CD4-positive, alpha-beta memory T cell (primary cell): ENCODE results near the gene MCRS1. TPM values are rescaled to one million over a fixed set of nuclear protein-coding genes. Genes with fewer than 3 reads are reported as not detected.

Experiments used
- CTCF ChIA-PET: fragments of 350-600 bp; sonication (Branson Sonifier 250); formaldehyde crosslinking; loops from one replicate; lab custom pipeline; 2021; ENCODE audit warnings: inconsistent platforms; ENCODE audit not compliant: partially characterized antibody; lab: Charles Lee
- POLR2A ChIA-PET: fragments of 350-600 bp; sonication (Branson Sonifier 250); formaldehyde crosslinking; loops from one replicate; lab custom pipeline; 2021; ENCODE audit not compliant: partially characterized antibody; lab: Charles Lee
- DNase-seq, 5 donors: peaks; one replicate each; pipeline versions ENCODE4 v3.0.0 to v3.0.0-alpha.2; 2020 to 2022; ENCODE audit warnings: mixed read lengths in 1 of 5
- H3K27ac ChIP-seq: one replicate; pipeline ENCODE4 v1.7.0; 2013; ENCODE audit warnings: low read depth, low read length
- H3K27me3 ChIP-seq: 2 replicates; pipeline ENCODE4 v1.7.0; 2013; ENCODE audit warnings: mild to moderate bottlenecking, low read length, moderate library complexity; ENCODE audit not compliant: insufficient read depth
- H3K36me3 ChIP-seq: 2 replicates; pipeline ENCODE4 v1.7.0; 2013; ENCODE audit warnings: mild to moderate bottlenecking, low read length, moderate library complexity; ENCODE audit not compliant: insufficient read depth
- H3K4me1 ChIP-seq: 2 replicates; pipeline ENCODE4 v1.7.0; 2013; ENCODE audit warnings: mild to moderate bottlenecking, low read length, moderate library complexity; ENCODE audit not compliant: insufficient read depth
- H3K4me3 ChIP-seq, 2 donors: one replicate each; pipeline ENCODE4 v1.7.0; 2013; ENCODE audit warnings: low read length in 2 of 2, mild to moderate bottlenecking in 1 of 2
- H3K9me3 ChIP-seq, 2 donors: one replicate each; pipeline ENCODE4 v1.7.0; 2013; ENCODE audit warnings: low read length in 2 of 2, control low read depth in 1 of 2; ENCODE audit not compliant: control insufficient read depth in 1 of 2
- H3K27ac Mint-ChIP-seq, 7 donors: one replicate each; pipeline ENCODE4 v1.8.0; 2020 to 2021; ENCODE audit warnings: mixed read lengths in 7 of 7, mild to moderate bottlenecking in 6 of 7, inconsistent platforms in 3 of 7, moderate library complexity in 3 of 7
- H3K27me3 Mint-ChIP-seq, 2 donors: one replicate each; pipeline ENCODE4 v1.8.0; 2020 to 2021; ENCODE audit warnings: mixed read lengths in 2 of 2
- H3K36me3 Mint-ChIP-seq, 2 donors: one replicate each; pipeline ENCODE4 v1.8.0; 2020 to 2021; ENCODE audit warnings: mixed read lengths in 2 of 2, inconsistent platforms in 1 of 2, mild to moderate bottlenecking in 1 of 2
- H3K4me1 Mint-ChIP-seq, 4 donors: one replicate each; pipeline ENCODE4 v1.8.0; 2020 to 2021; ENCODE audit warnings: mixed read lengths in 4 of 4, mild to moderate bottlenecking in 1 of 4
- H3K4me3 Mint-ChIP-seq, 8 donors: one replicate each; pipeline ENCODE4 v1.8.0; 2020 to 2021; ENCODE audit warnings: mixed read lengths in 8 of 8, mild to moderate bottlenecking in 7 of 8, moderate library complexity in 6 of 8, inconsistent platforms in 3 of 8
- H3K9me3 Mint-ChIP-seq, 8 donors: one replicate each; pipeline ENCODE4 v1.8.0; 2020 to 2021; ENCODE audit warnings: mixed read lengths in 8 of 8, mild to moderate bottlenecking in 5 of 8, inconsistent platforms in 3 of 8, moderate library complexity in 1 of 8
- intact Hi-C: fragments of 100-400 bp; cut with micrococcal nuclease; formaldehyde crosslinking; loops from one replicate; pipeline ENCODE4 v1.15.1; 2023
- polyA plus RNA-seq, 2 donors: library from polyadenylated mRNA; unstranded; fragments of 300-500 nt; fragmentation: Illumina TruSeq; gene quantifications; one replicate each; pipeline ENCODE4 v1.2.3, GENCODE V29; 2021
- total RNA-seq, 2 experiments: library from RNA; stranded (reverse); gene quantifications; one replicate each; pipeline ENCODE4 v1.2.3, GENCODE V29; 2021

MCRS1 gene
- total and polyA plus RNA-seq, 4 experiments from 2014 or later = 58.0 to 78.4 (median 68.3) TPM

DNA sequence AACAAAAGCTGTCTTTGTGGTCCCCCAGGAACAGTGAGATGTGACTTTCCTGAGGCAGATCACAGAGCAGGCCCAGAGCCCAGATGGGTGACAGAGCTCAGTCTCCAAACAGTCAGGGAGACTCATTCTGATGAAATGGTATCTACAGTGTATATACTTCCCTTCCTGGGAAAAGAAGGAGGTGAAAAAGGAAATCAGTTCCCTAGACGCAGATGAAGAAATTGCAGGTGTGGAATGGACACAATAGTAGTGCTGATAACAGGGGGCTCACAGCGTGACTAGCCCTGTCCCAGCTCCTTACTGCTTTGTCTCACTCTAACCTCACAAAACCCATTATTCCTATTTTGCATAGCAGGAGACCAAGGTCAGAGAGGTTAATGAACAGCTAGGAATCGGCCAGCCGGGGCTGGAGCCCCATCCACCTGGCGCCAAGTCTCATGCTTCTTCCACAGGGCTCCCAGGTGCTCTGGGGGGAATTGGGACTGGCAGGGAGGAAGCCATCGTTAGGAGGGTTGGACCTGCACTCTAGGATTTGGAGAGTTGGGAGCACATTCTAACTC is 17.2 kb downstream of the MCRS1 start:
- no peak overlapping the region for H3K4me3 ChIP-seq
- no peak overlapping the region for H3K27ac ChIP-seq
- Mint-ChIP-seq H3K4me3 (no peak overlapping the region), H3K36me3 (no peaks in the 10 kb centered on the region), H3K27ac (peak overlapping the region in 1 of 7 donors; percentile 42), H3K9me3 (peaks cover 0 to 2% (median 0%) of the 10 kb centered on the region in 8 donors), H3K27me3 (peaks cover 10 to 23% of the 10 kb centered on the region in 2 donors), H3K4me1 (peaks cover 6 to 11% (median 10%) of the 10 kb centered on the region in 4 donors)
- CTCF ChIA-PET = interaction anchor here (0.6 to 6.7 kb wide), 6 partner anchors 10 to 192 kb away, joined by 3 to 64 read pairs (median 3); no protein-coding TSS in a partner anchor
- H3K27me3 ChIP-seq = peaks cover 16% of the 10 kb centered on the region
- H3K4me1 ChIP-seq = peaks cover 8% of the 10 kb centered on the region
- intact Hi-C loops = no loop called here
- no peaks in the 10 kb centered on the region for H3K36me3 ChIP-seq
- POLR2A ChIA-PET = interaction anchor here (0.8 to 1.5 kb wide), 4 partner anchors 12 to 72 kb away, joined by 3 to 4 read pairs (median 3); partner anchors contain the start of genes KCNH3 and PRPF40B
- no peak for DNase-seq
- H3K9me3 ChIP-seq = no peaks in the 10 kb centered on the region

DNA sequence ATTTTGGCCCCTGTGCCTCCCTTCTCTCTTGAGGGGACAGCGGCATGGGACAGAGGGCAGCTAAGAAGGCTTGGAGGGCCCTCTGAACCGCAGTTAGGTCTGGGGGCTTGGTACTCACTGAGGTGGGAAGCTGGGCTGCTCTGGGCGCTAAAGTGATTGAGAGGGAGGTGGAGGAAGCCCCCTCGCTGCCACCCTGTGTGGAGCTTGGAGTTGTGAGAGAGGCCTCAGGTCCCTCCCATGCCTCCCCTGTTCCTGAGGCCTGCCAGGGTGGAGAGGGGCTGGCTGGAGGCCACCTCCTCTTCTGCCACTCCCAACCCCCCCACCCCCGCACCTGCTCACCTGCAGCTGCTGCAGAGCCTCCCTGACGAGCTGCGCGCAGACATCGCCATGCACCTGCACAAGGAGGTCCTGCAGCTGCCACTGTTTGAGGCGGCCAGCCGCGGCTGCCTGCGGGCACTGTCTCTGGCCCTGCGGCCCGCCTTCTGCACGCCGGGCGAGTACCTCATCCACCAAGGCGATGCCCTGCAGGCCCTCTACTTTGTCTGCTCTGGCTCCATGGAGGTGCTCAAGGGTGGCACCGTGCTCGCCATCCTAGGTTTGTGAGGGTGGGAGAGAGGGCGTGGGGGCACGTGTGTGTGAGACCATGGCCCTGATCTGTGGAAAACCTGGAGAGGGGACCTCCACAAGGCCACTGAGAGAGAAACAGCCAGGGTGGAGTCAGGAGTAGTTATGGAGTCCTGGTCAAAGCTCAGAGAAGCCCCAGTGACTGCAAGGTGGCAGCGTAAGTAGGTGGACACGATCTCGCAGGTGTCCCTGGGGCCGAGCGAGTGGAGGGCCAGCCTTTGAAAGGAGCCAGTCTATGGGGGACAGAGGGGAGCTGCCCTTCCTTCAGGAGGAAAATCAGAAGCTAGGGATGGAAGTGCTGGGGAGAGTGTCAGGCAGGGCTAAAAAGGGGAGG is 17.9 kb downstream of the MCRS1 start:
- POLR2A ChIA-PET = interaction anchor here (0.6 to 1.5 kb wide), 5 partner anchors 11 to 361 kb away, joined by 3 to 4 read pairs (median 3); partner anchors contain the start of genes KCNH3, PRPF40B and TUBA1A
- Mint-ChIP-seq H3K27me3 (peaks cover 10 to 23% of the 10 kb centered on the region in 2 donors), H3K4me1 (peaks cover 7 to 12% (median 10%) of the 10 kb centered on the region in 4 donors), H3K27ac (peak overlapping the region in 1 of 7 donors; percentile 72), H3K4me3 (no peak overlapping the region), H3K36me3 (no peaks in the 10 kb centered on the region), H3K9me3 (peaks cover 0 to 2% (median 0%) of the 10 kb centered on the region in 8 donors)
- no peak overlapping the region for H3K4me3 ChIP-seq
- CTCF ChIA-PET = interaction anchor here (0.6 to 6.7 kb wide), 7 partner anchors 11 to 203 kb away, joined by 3 to 64 read pairs (median 3); partner anchors contain the start of gene DNAJC22
- no peaks in the 10 kb centered on the region for H3K9me3 ChIP-seq
- H3K36me3 ChIP-seq = no peaks in the 10 kb centered on the region
- peaks cover 16% of the 10 kb centered on the region for H3K27me3 ChIP-seq
- peaks cover 8% of the 10 kb centered on the region for H3K4me1 ChIP-seq
- intact Hi-C loops = no loop called here
- H3K27ac ChIP-seq = no peak overlapping the region
- DNase-seq = no peak

DNA sequence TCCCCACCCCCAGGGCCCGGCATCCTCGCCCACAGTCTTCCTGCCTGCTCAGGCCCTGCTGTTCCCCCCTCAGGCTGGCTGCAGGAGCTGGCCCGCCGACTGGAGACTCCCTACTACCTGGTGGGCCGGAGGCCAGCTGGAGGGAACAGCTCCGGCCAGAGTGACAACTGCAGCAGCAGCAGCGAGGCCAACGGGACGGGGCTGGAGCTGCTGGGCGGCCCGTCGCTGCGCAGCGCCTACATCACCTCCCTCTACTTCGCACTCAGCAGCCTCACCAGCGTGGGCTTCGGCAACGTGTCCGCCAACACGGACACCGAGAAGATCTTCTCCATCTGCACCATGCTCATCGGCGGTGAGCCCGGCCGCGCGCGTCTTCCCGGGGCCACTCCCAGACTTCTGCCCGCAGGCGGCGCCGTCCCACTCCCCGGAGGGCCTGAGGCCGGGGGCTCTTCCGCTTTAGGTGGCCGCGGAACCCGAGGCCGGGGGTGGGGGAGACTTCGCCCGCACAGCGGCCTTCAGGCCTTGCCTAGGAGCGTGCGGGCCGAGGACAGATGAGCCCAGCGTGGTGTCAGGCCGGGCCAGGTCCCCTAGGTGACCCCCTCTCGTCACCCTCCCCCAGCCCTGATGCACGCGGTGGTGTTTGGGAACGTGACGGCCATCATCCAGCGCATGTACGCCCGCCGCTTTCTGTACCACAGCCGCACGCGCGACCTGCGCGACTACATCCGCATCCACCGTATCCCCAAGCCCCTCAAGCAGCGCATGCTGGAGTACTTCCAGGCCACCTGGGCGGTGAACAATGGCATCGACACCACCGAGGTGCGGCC is 18.9 kb downstream of the MCRS1 start:
- Histone ChIP-seq H3K27me3 (peaks cover 16% of the 10 kb centered on the region), H3K4me3 (peak overlapping the region in 1 of 2 donors; percentile 31)

DNA sequence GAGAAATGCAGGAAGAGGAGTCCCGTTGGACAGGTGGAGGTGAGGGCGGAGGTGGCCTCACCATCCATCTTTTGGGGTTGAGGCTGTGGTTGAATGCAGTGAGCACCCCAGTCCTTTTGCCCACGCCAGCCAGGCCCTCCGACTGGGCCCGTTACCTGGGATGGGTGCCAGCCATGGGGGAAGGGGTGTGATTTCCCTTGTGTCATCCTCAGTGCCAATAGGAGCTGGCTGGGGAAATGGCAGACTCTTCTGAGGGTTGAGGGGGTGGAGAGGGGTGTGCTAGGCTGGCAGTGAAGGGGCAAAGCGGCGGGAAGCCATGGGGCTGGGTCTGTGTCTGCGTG is 19.5 kb downstream of the MCRS1 start:
- peak overlapping the region in 1 of 2 donors; percentile 31 for H3K4me3 ChIP-seq
- Mint-ChIP-seq H3K4me3 (peak overlapping the region in 2 of 8 donors; percentile 23 to 58), H3K27me3 (peaks cover 10 to 23% of the 10 kb centered on the region in 2 donors), H3K27ac (no peak overlapping the region), H3K4me1 (peaks cover 8 to 15% (median 9%) of the 10 kb centered on the region in 4 donors), H3K36me3 (no peaks in the 10 kb centered on the region), H3K9me3 (peaks cover 0 to 2% (median 0%) of the 10 kb centered on the region in 8 donors)
- POLR2A ChIA-PET = no interaction called here
- DNase-seq = no peak
- H3K9me3 ChIP-seq = no peaks in the 10 kb centered on the region
- H3K36me3 ChIP-seq = no peaks in the 10 kb centered on the region
- intact Hi-C loops = no loop called here
- CTCF ChIA-PET = interaction anchor here (0.7 to 6.7 kb wide), 3 partner anchors 31 to 475 kb away, joined by 3 to 64 read pairs (median 6); no protein-coding TSS in a partner anchor
- H3K27me3 ChIP-seq = peaks cover 16% of the 10 kb centered on the region
- H3K4me1 ChIP-seq = peaks cover 8% of the 10 kb centered on the region
- H3K27ac ChIP-seq = peak overlapping the region; percentile 7

More for the DNA sequence above, 18.9 kb downstream of the MCRS1 start:
- no peak for DNase-seq
- Mint-ChIP-seq H3K4me1 (peaks cover 8 to 18% (median 13%) of the 10 kb centered on the region in 4 donors), H3K4me3 (peak overlapping the region in 7 of 8 donors; percentile 35 to 83 (median 71)), H3K27me3 (peaks cover 10 to 23% of the 10 kb centered on the region in 2 donors), H3K9me3 (peaks cover 0 to 2% (median 0%) of the 10 kb centered on the region in 8 donors), H3K36me3 (no peaks in the 10 kb centered on the region), H3K27ac (peak overlapping the region in 1 of 7 donors; percentile 15)
- no peaks in the 10 kb centered on the region for H3K9me3 ChIP-seq
- peak overlapping the region; percentile 7 for H3K27ac ChIP-seq
- H3K36me3 ChIP-seq = no peaks in the 10 kb centered on the region
- peaks cover 8% of the 10 kb centered on the region for H3K4me1 ChIP-seq
- intact Hi-C loops = no loop called here
- ChIA-PET POLR2A (no interaction called here), CTCF (interaction anchor here (0.7 to 6.7 kb wide), 4 partner anchors 31 to 476 kb away, joined by 3 to 64 read pairs (median 4); partner anchors contain the start of gene DNAJC22)

DNA sequence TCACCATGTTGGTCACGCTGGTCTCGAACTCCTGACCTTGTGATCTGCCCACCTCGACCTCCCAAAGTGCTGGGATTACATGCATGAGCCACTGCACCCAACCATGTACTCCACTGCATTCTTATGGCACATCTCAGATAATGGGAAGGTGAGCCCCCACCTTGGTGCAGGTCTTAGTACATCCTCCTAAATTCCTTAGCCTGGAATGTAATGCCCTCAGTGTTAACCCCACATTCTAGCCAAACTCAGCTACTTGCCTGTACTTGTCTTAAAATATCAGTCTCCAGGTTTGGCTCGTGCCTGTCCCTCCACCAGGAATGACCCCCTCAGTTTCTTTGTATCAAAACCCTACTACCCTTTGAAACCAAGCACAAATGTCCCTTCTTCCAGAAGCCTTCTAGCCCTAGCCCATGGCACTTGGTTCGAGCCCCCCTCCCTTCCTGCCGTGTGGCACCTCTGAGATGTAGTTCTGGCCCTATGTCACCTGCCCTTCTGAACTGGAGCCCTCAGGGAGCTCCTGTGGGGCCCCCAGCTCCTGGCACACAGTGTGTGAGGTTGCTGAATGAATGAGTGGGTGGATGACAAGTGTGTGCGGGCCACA is 20.8 kb downstream of the MCRS1 start:
- peaks cover 0 to 2% (median 0%) of the 10 kb centered on the region in 8 donors for H3K9me3 Mint-ChIP-seq
- no peaks in the 10 kb centered on the region for H3K9me3 ChIP-seq
- H3K27ac ChIP-seq = no peak overlapping the region
- peaks cover 16% of the 10 kb centered on the region for H3K27me3 ChIP-seq
- H3K4me3 ChIP-seq = no peak overlapping the region
- H3K4me3 Mint-ChIP-seq = no peak overlapping the region
- H3K27me3 Mint-ChIP-seq = peaks cover 10 to 18% of the 10 kb centered on the region in 2 donors
- no peak overlapping the region for H3K27ac Mint-ChIP-seq
- H3K4me1 ChIP-seq = peaks cover 8% of the 10 kb centered on the region
- POLR2A ChIA-PET = no interaction called here
- peaks cover 8 to 22% (median 10%) of the 10 kb centered on the region in 4 donors for H3K4me1 Mint-ChIP-seq
- intact Hi-C loops = no loop called here
- H3K36me3 ChIP-seq = no peaks in the 10 kb centered on the region
- H3K36me3 Mint-ChIP-seq = no peaks in the 10 kb centered on the region
- DNase-seq = no peak
- CTCF ChIA-PET = interaction anchor here (1.1 to 1.2 kb wide), 2 partner anchors 34 to 76 kb away, joined by 3 read pairs; partner anchors contain the start of gene PRPF40B

DNA sequence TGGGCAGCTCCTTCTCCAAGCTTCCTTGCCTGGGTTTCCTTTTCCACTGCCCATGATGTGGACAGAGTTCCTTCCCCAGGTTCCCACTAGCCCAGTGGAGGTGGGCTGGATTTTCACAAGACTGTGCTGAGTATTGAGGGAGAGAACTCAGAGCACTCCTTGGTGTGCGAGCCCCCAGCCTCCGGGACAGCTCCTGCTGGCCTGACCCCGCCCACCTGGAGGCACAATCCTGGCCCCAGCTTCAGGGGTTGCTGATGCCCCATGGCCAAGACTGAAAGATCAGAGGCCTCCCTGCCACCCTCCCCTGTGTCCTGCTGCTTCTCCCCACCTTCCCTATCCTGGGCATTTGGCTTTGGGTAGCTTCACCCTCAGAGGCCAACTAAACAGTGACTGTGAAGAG is 21.5 kb downstream of the MCRS1 start:
- intact Hi-C loops = no loop called here
- POLR2A ChIA-PET = interaction anchor here (0.6 kb wide), 1 partner anchor 20 kb away, joined by 3 read pairs; no protein-coding TSS in a partner anchor
- H3K36me3 Mint-ChIP-seq = no peaks in the 10 kb centered on the region

More for the DNA sequence above, 21.5 kb downstream of the MCRS1 start:
- Histone ChIP-seq H3K27me3 (peaks cover 16% of the 10 kb centered on the region), H3K27ac (no peak overlapping the region), H3K4me3 (no peak overlapping the region), H3K4me1 (peaks cover 8% of the 10 kb centered on the region), H3K9me3 (no peaks in the 10 kb centered on the region), H3K36me3 (no peaks in the 10 kb centered on the region)
- DNase-seq = no peak
- peaks cover 0 to 2% (median 0%) of the 10 kb centered on the region in 8 donors for H3K9me3 Mint-ChIP-seq
- H3K4me3 Mint-ChIP-seq = no peak overlapping the region
- no peak overlapping the region for H3K27ac Mint-ChIP-seq
- peaks cover 10 to 18% of the 10 kb centered on the region in 2 donors for H3K27me3 Mint-ChIP-seq
- H3K4me1 Mint-ChIP-seq = peaks cover 8 to 28% (median 10%) of the 10 kb centered on the region in 4 donors
- CTCF ChIA-PET = interaction anchor here (1.2 kb wide), 1 partner anchor 77 kb away, joined by 3 read pairs; the partner anchor contains the start of gene PRPF40B
